Measurements from ENCODE around the gene TMED4.
"Not testable (repeated sequence)": the region's sequence is repeated elsewhere in the genome, so short reads cannot be mapped to it uniquely, and the experiment has no call there.

TMED4 gene

GRCh38 chr7:44573464-44574286, 8.4 kb downstream of the TMED4 start, which contains the start of gene DDX56:
DDX56 (minus strand) TSS chr7:44573908; CDS start chr7:44573895, 13 bp downstream.
- FAIRE-seq (peak; percentile 97), DNase-seq (ENCODE audit: extremely low spot score, insufficient read length, low read depth) (peak; percentile 90)

GRCh38 chr7:44572771-44573170, 9.3 kb downstream of the TMED4 start:
- FAIRE-seq (no peak), DNase-seq (ENCODE audit: extremely low spot score, insufficient read length, low read depth) (no peak)

- DNase-seq (ENCODE audit: extremely low spot score, insufficient read length, low read depth) (no peak), FAIRE-seq (no peak)
These were observed 12.1 kb downstream of the TMED4 start for GRCh38 chr7:44569959-44570358.

- FAIRE-seq (no peak), DNase-seq (ENCODE audit: extremely low spot score, insufficient read length, low read depth) (no peak)
These were observed 13.1 kb downstream of the TMED4 start for GRCh38 chr7:44568771-44569560.

GRCh38 chr7:44567884-44568283, 14.1 kb downstream of the TMED4 start:
- no peak for FAIRE-seq

GRCh38 chr7:44566680-44567079, 15.4 kb downstream of the TMED4 start:
- DNase-seq (ENCODE audit: extremely low spot score, insufficient read length, low read depth) (no peak), FAIRE-seq (no peak)

More at GRCh38 chr7:44567884-44568283, 14.1 kb downstream of the TMED4 start:
- DNase-seq (ENCODE audit: extremely low spot score, insufficient read length, low read depth) = no peak

GRCh38 chr7:44565795-44566559, 16.1 kb downstream of the TMED4 start:
- DNase-seq (ENCODE audit: extremely low spot score, insufficient read length, low read depth) (no peak), FAIRE-seq (no peak)

GRCh38 chr7:44565097-44565794, 16.8 kb downstream of the TMED4 start:
- FAIRE-seq (peak; percentile 39), DNase-seq (ENCODE audit: extremely low spot score, insufficient read length, low read depth) (no peak)

GRCh38 chr7:44564606-44565005, 17.4 kb downstream of the TMED4 start:
- DNase-seq (ENCODE audit: extremely low spot score, insufficient read length, low read depth) = no peak
- no peak for FAIRE-seq

- FAIRE-seq (no peak), DNase-seq (ENCODE audit: extremely low spot score, insufficient read length, low read depth) (no peak)
These were observed 18.8 kb downstream of the TMED4 start for GRCh38 chr7:44563171-44563679.

- DNase-seq (ENCODE audit: extremely low spot score, insufficient read length, low read depth); FAIRE-seq: not testable (repeated sequence)
These were observed 19.4 kb downstream of the TMED4 start for GRCh38 chr7:44562622-44562962.

- DNase-seq (ENCODE audit: extremely low spot score, insufficient read length, low read depth) = no peak
- no peak for FAIRE-seq
These were observed 19.9 kb downstream of the TMED4 start for GRCh38 chr7:44561962-44562621.

- DNase-seq (ENCODE audit: extremely low spot score, insufficient read length, low read depth) (no peak), FAIRE-seq (no peak)
These were observed 20.6 kb downstream of the TMED4 start for GRCh38 chr7:44561481-44561880.

- no peak for FAIRE-seq
These were observed 22.5 kb downstream of the TMED4 start for GRCh38 chr7:44559485-44559884.

GRCh38 chr7:44557485-44557884, 24.5 kb downstream of the TMED4 start:
- FAIRE-seq (no peak), DNase-seq (ENCODE audit: extremely low spot score, insufficient read length, low read depth) (no peak)

More at GRCh38 chr7:44559485-44559884, 22.5 kb downstream of the TMED4 start:
- DNase-seq (ENCODE audit: extremely low spot score, insufficient read length, low read depth) = no peak

GRCh38 chr7:44555350-44555749, 26.7 kb downstream of the TMED4 start:
- FAIRE-seq (no peak), DNase-seq (ENCODE audit: extremely low spot score, insufficient read length, low read depth) (no peak)

GRCh38 chr7:44552473-44553005, 29.5 kb downstream of the TMED4 start:
- DNase-seq (ENCODE audit: extremely low spot score, insufficient read length, low read depth); FAIRE-seq: not testable (repeated sequence)

GRCh38 chr7:44549457-44549856, 32.6 kb downstream of the TMED4 start:
- DNase-seq (ENCODE audit: extremely low spot score, insufficient read length, low read depth) (no peak), FAIRE-seq (no peak)

- FAIRE-seq (no peak), DNase-seq (ENCODE audit: extremely low spot score, insufficient read length, low read depth) (no peak)
These were observed 33.1 kb downstream of the TMED4 start for GRCh38 chr7:44548893-44549292.
